NCI-H128 (cell line): ENCODE data around the gene SLC41A2.
"Not testable (repeated sequence)": the region's sequence is repeated elsewhere in the genome, so short reads cannot be mapped to it uniquely, and the experiment has no call there.

ENCODE experiments used
- DNase-seq: peaks from one replicate; lab custom pipeline; 2025; ENCODE audit not compliant: unreplicated experiment; lab: John Stamatoyannopoulos, UW

SLC41A2 gene

GRCh38 chr12:104958001-104958804, at the start of gene SLC41A2:
TSS of gene SLC41A2 (minus strand) at chr12:104958290. CDS start at chr12:104928527, 29,763 bp downstream.
- peak; percentile 51 for DNase-seq

DNA sequence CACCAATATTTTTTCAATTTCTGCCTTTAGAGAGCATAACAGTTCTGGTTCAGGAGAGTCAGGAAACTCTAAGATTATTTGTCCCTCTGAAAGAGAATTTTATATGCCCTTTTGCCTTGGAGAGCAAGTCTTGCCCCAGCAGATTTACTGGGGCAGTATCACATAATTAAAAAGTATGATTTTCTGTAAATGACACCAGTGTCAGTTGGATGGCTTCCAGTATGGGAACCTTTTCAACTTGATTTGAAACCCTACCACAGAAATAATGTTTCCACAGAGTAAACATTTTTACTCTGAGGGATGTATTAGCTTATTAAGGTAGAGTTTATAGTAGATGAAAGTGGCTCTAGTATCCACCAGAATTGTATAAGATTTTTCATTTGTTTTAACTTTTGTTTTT, 43.4 kb upstream of the SLC41A2 start:
- DNase-seq = no peak

GRCh38 chr12:104999347-104999685, 41.2 kb upstream of the SLC41A2 start:
- no peak for DNase-seq

GRCh38 chr12:104998423-104999346, 40.6 kb upstream of the SLC41A2 start:
- peak; percentile 91 for DNase-seq

DNA sequence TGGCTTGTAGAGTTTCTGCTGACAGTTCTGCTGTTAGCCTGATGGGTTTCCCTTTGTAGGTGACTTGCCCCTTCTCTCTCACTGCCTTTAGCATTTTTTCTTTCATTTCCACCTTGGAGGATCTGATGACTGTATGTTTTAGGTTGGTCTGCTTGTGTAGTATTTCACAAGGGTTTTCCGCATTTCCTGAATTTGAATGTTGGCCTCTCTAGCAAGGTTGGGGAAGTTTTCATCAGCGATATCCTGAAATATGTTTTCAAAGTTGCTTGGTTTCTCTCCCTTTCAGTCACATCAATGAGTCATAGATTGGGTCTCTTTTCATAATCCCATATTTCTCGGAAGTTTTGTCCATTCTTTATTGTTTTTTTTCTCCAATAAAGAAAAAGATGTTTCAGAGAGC, 39.5 kb upstream of the SLC41A2 start:
- no peak for DNase-seq

DNA sequence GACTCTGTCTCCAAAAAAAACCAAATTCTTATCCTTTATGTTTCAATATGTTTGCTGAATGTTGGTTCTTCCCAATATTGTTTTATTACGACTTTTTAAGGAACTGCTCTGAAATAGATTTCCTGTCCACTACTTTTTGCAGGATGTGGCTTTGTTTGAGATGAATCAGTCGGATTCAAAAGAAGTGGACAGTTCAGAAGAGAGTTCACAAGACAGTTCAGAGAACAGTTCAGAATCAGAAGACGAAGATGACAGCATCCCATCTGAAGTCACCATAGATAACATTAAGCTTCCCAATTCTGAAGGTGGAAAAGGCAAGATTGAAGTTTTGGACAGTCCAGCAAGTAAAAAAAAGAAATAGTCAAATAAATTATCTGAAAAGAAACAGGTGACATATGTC, 36.2 kb upstream of the SLC41A2 start:
- no peak for DNase-seq

DNA sequence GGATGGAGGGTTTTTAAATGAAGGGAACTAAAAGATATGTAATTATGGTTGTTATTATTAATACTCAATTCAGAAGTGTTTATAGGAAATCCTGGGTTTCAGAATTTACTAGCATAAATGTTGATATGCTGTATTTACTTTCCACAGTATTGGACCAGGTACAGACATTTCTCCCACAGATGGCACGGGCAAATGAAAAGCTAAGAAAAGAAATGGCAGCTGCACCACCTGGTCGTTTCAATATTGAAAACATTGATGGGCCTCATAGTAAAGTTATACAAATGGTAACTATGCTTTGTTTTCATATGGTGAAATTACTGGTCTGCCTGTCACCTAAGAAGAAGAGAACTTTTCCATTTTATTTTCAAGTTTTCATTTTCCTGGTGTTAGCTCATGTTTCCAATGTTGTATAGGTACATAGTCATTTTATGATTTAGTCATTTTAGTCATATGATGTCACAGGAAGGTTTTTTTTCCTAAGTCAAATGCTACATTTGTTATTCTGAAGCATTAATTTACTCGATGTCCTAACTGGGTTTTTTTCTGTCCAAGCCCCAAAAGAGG, 33.6 kb upstream of the SLC41A2 start:
- DNase-seq = no peak

GRCh38 chr12:104990950-104991349, 32.9 kb upstream of the SLC41A2 start:
- DNase-seq = no peak

DNA sequence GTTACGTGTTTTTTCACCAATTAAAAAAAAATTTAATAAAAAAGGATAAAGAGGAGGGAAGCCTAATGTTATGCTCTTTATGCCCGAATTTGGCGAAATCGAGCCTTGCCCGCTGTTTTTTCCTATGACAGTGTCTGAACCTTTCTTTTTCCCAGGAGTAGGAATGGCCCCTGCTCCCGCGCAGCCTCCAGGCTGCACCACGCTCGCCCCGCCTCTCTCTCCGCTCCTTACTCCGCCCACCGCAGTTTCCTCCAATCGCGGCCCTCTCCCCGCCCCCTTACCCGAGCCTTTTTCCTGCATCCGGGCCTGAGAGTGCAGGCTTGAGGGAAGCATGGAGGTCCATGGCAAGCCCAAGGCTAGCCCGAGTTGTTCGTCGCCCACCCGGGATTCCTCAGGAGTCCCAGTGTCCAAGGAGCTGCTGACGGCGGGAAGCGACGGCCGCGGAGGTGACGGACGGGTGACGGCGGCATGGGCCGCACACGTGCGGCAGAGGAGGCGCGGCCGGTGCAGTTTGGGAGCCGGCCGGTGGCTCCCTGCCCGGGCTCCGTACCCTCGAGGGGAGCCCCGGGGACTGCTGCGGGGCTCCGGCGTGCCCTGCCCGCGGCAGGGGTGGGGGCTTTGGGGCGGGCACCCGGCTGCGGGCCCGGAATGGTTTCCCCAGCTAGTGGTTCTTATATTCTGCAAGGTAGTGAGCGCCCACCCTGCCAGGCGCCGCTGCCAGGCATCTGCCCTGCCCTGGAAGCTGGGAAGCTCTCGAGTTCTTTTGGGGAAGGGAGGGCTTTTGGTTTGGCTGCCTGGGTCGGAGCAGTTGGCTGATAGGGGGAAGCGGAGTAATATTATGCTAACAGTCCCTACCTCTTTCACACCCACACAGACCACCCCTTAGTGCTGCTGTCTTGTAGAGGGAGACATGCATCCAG, 28.2 kb upstream of the SLC41A2 start, which contains the start of gene NOPCHAP1:
TSS of gene NOPCHAP1 (plus strand) at position 295 of the 920 bp plus-strand sequence. CDS start at position 332, 37 bp downstream.
- peak; percentile 83 for DNase-seq

DNA sequence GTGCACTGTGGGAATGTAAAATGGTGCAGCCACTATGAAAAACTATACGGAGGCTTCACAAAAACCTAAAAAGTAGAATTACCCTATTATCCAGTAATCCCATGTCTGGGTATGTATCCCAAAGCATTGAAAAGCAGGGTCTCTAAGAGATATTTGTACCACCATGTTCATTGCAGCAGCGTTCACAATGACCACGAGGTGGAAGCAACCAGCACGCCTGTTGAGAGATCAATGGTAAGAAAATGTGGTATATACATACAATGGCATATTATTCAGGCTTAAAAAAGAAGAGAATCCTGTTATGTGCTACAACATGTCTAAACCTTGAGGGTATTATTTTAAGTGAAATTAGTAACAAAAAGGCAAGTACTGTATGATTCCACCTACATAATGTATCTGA, 27.1 kb upstream of the SLC41A2 start:
- no peak for DNase-seq

DNA sequence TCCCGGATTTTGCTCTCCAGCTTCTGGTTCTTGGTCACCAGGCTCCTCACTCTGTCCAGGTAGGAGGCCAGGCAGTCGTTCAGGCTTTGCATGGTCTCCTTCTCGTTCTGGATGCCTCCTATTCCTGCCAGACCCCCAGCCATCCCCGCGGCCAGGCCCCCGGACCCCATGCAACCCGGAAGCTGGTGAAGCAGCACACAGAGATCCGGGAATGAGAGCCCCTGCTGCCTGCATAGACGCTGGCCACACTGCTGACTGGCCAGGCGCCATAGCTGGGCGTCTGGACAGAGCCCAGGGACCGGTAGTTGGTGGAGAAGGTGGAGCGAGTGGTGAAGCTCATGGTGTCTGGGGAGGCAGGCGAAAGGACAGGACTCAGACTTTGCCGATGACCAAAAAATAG, 19.6 kb upstream of the SLC41A2 start:
- not testable (repeated sequence) for DNase-seq

DNA sequence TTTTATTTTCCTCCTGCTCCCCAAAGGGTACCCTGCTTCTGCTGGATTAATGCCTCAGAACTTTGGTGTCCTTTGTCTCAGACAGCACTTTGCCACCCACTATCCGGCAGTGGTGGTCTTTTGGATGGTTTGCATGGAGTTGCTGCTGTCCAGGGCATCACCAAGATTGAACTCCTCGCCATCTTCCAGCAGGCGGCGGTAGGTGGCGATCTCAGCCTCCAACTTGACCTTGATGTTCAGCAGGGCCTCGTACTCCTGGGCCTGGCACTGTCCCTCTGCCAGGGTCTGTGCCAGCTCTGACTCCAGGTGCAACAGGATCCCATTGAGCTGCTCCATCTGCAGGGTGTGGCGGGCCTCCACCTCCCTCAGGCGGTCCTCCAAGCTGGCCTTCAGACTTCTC, 18.6 kb upstream of the SLC41A2 start:
- DNase-seq = no peak

DNA sequence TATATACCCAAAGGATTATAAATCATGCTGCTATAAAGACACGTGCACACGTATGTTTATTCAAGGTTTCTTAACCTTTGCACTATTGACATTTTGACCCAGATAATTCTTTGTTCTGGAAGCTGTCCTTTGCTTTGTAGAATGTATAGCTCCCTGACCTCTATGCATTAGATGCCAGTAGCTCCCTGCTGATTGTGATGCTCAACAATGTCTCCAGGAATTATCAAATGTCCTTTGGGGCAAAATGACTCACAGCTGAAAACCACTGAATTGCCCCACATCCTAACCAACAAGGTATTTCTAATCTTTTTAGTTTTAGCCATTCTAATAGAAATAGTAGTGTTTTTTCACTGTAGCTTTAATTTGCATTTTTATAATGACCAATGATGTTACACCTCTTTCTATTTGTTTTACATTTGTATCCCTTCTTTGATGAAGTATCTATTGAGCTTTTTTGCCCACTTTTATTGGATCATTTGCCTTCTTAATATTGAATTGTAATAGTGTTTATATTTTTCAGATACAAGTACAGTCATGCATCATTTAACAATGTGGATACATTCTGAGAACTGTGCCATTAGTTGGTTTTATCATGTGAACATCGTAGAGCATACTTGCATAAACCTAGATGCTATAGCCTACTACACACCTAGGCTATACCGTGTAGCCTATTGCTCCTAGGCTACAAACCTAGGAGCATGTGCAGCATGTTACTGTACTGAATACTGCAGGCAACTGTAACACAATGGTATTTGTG, 17.7 kb upstream of the SLC41A2 start:
- DNase-seq = no peak

GRCh38 chr12:104974626-104975290, 16.7 kb upstream of the SLC41A2 start:
- no peak for DNase-seq

GRCh38 chr12:104973250-104973649, 15.2 kb upstream of the SLC41A2 start:
- DNase-seq = no peak

DNA sequence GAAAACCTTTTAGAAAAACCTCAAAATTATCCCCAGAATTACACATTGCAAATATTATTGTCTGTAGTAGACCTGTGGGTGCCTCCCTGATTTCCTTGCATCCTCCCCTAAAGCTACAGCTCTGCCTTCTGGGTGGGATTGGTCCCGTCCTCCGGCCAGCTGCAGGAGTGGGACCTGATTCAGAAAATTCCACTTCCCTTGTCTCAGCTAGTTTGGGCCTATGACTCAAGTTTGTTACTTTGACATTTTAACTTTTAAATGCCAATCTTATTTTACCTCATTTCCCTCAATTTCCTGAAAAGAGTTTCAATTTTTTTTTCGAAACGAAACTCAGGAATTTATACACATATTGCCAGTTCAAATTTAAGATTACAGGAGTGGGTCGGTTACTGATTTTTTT, 13.2 kb upstream of the SLC41A2 start:
- DNase-seq = no peak

- DNase-seq = no peak
Observed at GRCh38 chr12:104969343-104969742, 11.3 kb upstream of the SLC41A2 start.

- no peak for DNase-seq
Observed at GRCh38 chr12:104966677-104967076, 8.6 kb upstream of the SLC41A2 start.

DNA sequence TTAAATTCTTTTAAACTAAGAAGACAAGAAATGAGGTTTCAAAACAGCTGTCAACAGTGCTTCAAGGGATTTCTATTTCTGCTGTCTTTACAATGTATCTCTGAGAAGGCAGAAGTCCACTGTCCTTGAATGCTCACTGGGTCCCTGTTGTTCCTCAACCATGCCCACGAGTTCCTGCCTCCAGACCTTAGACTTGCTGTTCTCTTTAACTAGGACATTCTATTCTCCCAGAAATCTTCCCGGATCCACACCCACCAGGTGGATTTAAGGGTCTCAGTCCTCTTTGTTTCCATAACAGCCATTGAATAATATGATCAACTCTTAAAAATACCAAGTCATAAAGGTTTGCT, 6.7 kb upstream of the SLC41A2 start:
- no peak for DNase-seq
